Activated CD4-positive, alpha-beta T cell treated with anti-CD3 and anti-CD28 coated beads for 36 hours (primary cell): Measurements from ENCODE around the gene FHOD3. TPM values are rescaled to one million over a fixed set of nuclear protein-coding genes. Genes with fewer than 3 reads are reported as not detected.

Experiments used
- ATAC-seq: fragments of 200-7000 bp; cut with Tn5 transposase; one replicate; pipeline ENCODE4 v1.10.0; 2021; ENCODE audit warnings: mild to moderate bottlenecking, moderate library complexity
- CTCF ChIA-PET: fragments of 350-600 bp; sonication (Branson Sonifier 250); formaldehyde crosslinking; loops from one replicate; lab custom pipeline; 2021; ENCODE audit warnings: antibody characterized with exemption; lab: Charles Lee
- POLR2A ChIA-PET: fragments of 350-600 bp; sonication (Branson Sonifier 250); formaldehyde crosslinking; loops from one replicate; lab custom pipeline; 2021; ENCODE audit warnings: antibody characterized with exemption, inconsistent platforms; lab: Charles Lee
- DNase-seq: peaks from one replicate; pipeline ENCODE4 v3.0.0-alpha.2; 2020
- H3K27ac Mint-ChIP-seq: one replicate; pipeline ENCODE4 v1.8.0; 2021; ENCODE audit warnings: mixed read lengths
- H3K27me3 Mint-ChIP-seq: one replicate; pipeline ENCODE4 v1.8.0; 2021; ENCODE audit warnings: mixed read lengths
- H3K36me3 Mint-ChIP-seq: one replicate; pipeline ENCODE4 v1.8.0; 2021; ENCODE audit warnings: low read depth, mixed read lengths
- H3K4me1 Mint-ChIP-seq: one replicate; pipeline ENCODE4 v1.8.0; 2021; ENCODE audit warnings: mixed read lengths
- H3K4me3 Mint-ChIP-seq: one replicate; pipeline ENCODE4 v1.8.0; 2021; ENCODE audit warnings: mild to moderate bottlenecking, moderate library complexity, mixed read lengths
- H3K9me3 Mint-ChIP-seq: one replicate; pipeline ENCODE4 v1.8.0; 2021; ENCODE audit warnings: low read depth, mixed read lengths
- intact Hi-C, 2 experiments: fragments of 100-400 bp; cut with DNase I in 1 of 2; cut with micrococcal nuclease in 1 of 2; formaldehyde crosslinking; loops; one replicate each; pipeline versions ENCODE4 v1.14.2 to v1.15.1; 2022 to 2024; cut with DNase I, micrococcal nuclease
- total RNA-seq, 2 experiments: library from RNA; stranded (reverse); gene quantifications; one replicate each; pipeline ENCODE4 v1.2.3, GENCODE V29; 2021

The FHOD3 gene
- total RNA-seq, 2 experiments from 2014 or later, result not detected

- DNase-seq (no peak), ATAC-seq (no peak)
- intact Hi-C loops, result no loop called here
- no peaks in the 10 kb centered on the region for H3K4me1 Mint-ChIP-seq
- no peaks in the 10 kb centered on the region for H3K36me3 Mint-ChIP-seq
- H3K27me3 Mint-ChIP-seq, result peaks cover 14% of the 10 kb centered on the region
- no peak overlapping the region for H3K4me3 Mint-ChIP-seq
- no peak overlapping the region for H3K27ac Mint-ChIP-seq
- H3K9me3 Mint-ChIP-seq, result no peaks in the 10 kb centered on the region
- POLR2A ChIA-PET, result no interaction called here
- CTCF ChIA-PET, result no interaction called here
These were observed 351.7 kb downstream of the FHOD3 start for GRCh38 chr18:36649205-36649604.

GRCh38 chr18:36650266-36650665 lies 352.8 kb downstream of the FHOD3 start:
- no peaks in the 10 kb centered on the region for H3K36me3 Mint-ChIP-seq

GRCh38 chr18:36650906-36651305 lies 353.4 kb downstream of the FHOD3 start:
- DNase-seq (no peak), ATAC-seq (no peak)
- no peak overlapping the region for H3K4me3 Mint-ChIP-seq
- CTCF ChIA-PET, result no interaction called here
- H3K4me1 Mint-ChIP-seq, result no peaks in the 10 kb centered on the region
- H3K36me3 Mint-ChIP-seq, result no peaks in the 10 kb centered on the region
- H3K27me3 Mint-ChIP-seq, result peaks cover 25% of the 10 kb centered on the region
- H3K9me3 Mint-ChIP-seq, result no peaks in the 10 kb centered on the region
- POLR2A ChIA-PET, result no interaction called here
- H3K27ac Mint-ChIP-seq, result no peak overlapping the region
- intact Hi-C loops, result no loop called here

More at GRCh38 chr18:36650266-36650665, 352.8 kb downstream of the FHOD3 start:
- Mint-ChIP-seq H3K27me3 (peaks cover 20% of the 10 kb centered on the region), H3K4me3 (no peak overlapping the region), H3K9me3 (no peaks in the 10 kb centered on the region), H3K27ac (no peak overlapping the region), H3K4me1 (no peaks in the 10 kb centered on the region)
- POLR2A ChIA-PET, result no interaction called here
- DNase-seq (no peak), ATAC-seq (no peak)
- CTCF ChIA-PET, result no interaction called here
- intact Hi-C loops, result no loop called here

GRCh38 chr18:36652503-36652902 lies 355.0 kb downstream of the FHOD3 start:
- H3K27me3 Mint-ChIP-seq, result peaks cover 26% of the 10 kb centered on the region
- ChIA-PET CTCF (no interaction called here), POLR2A (no interaction called here)
- H3K36me3 Mint-ChIP-seq, result no peaks in the 10 kb centered on the region
- no peaks in the 10 kb centered on the region for H3K4me1 Mint-ChIP-seq
- no peak overlapping the region for H3K27ac Mint-ChIP-seq
- no peak for ATAC-seq
- intact Hi-C loops, result no loop called here
- H3K9me3 Mint-ChIP-seq, result no peaks in the 10 kb centered on the region
- H3K4me3 Mint-ChIP-seq, result no peak overlapping the region
- no peak for DNase-seq

- no peak for DNase-seq
- H3K36me3 Mint-ChIP-seq, result no peaks in the 10 kb centered on the region
- H3K4me3 Mint-ChIP-seq, result no peak overlapping the region
- H3K27me3 Mint-ChIP-seq, result peaks cover 25% of the 10 kb centered on the region
- H3K4me1 Mint-ChIP-seq, result no peaks in the 10 kb centered on the region
- CTCF ChIA-PET, result no interaction called here
- no peak overlapping the region for H3K27ac Mint-ChIP-seq
- no peak for ATAC-seq
- intact Hi-C loops, result no loop called here
- POLR2A ChIA-PET, result no interaction called here
- H3K9me3 Mint-ChIP-seq, result no peaks in the 10 kb centered on the region
These were observed 355.8 kb downstream of the FHOD3 start for GRCh38 chr18:36653141-36653869.

- no peaks in the 10 kb centered on the region for H3K36me3 Mint-ChIP-seq
- POLR2A ChIA-PET, result no interaction called here
- ATAC-seq, result no peak
These were observed 356.4 kb downstream of the FHOD3 start for GRCh38 chr18:36653870-36654269.

GRCh38 chr18:36655074-36655473 lies 357.6 kb downstream of the FHOD3 start:
- ChIA-PET POLR2A (no interaction called here), CTCF (interaction anchor here (0.7 to 1.2 kb wide), 2 partner anchors 33 to 356 kb away, joined by 4 read pairs; no protein-coding TSS in a partner anchor)
- ATAC-seq (no peak), DNase-seq (no peak)
- intact Hi-C loops, result no loop called here
- Mint-ChIP-seq H3K36me3 (no peaks in the 10 kb centered on the region), H3K4me1 (no peaks in the 10 kb centered on the region), H3K9me3 (no peaks in the 10 kb centered on the region), H3K27me3 (peaks cover 25% of the 10 kb centered on the region), H3K4me3 (no peak overlapping the region), H3K27ac (no peak overlapping the region)

More at GRCh38 chr18:36653870-36654269, 356.4 kb downstream of the FHOD3 start:
- DNase-seq, result no peak
- intact Hi-C loops, result no loop called here
- H3K9me3 Mint-ChIP-seq, result no peaks in the 10 kb centered on the region
- H3K27ac Mint-ChIP-seq, result no peak overlapping the region
- peaks cover 25% of the 10 kb centered on the region for H3K27me3 Mint-ChIP-seq
- CTCF ChIA-PET, result interaction anchor here (1.2 kb wide), 1 partner anchor 34 kb away, joined by 4 read pairs; no protein-coding TSS in a partner anchor
- no peaks in the 10 kb centered on the region for H3K4me1 Mint-ChIP-seq
- H3K4me3 Mint-ChIP-seq, result no peak overlapping the region

- no peak for DNase-seq
- CTCF ChIA-PET, result no interaction called here
- Mint-ChIP-seq H3K36me3 (no peaks in the 10 kb centered on the region), H3K4me3 (no peak overlapping the region), H3K27ac (no peak overlapping the region), H3K9me3 (no peaks in the 10 kb centered on the region), H3K27me3 (peaks cover 25% of the 10 kb centered on the region), H3K4me1 (no peaks in the 10 kb centered on the region)
- POLR2A ChIA-PET, result no interaction called here
- intact Hi-C loops, result no loop called here
- ATAC-seq, result no peak
These were observed 358.4 kb downstream of the FHOD3 start for GRCh38 chr18:36655930-36656329.

GRCh38 chr18:36658611-36659010 lies 361.1 kb downstream of the FHOD3 start:
- CTCF ChIA-PET, result no interaction called here
- H3K4me3 Mint-ChIP-seq, result no peak overlapping the region
- ATAC-seq, result no peak
- intact Hi-C loops, result no loop called here
- no peaks in the 10 kb centered on the region for H3K36me3 Mint-ChIP-seq
- peaks cover 19% of the 10 kb centered on the region for H3K27me3 Mint-ChIP-seq
- no peaks in the 10 kb centered on the region for H3K9me3 Mint-ChIP-seq
- no peaks in the 10 kb centered on the region for H3K4me1 Mint-ChIP-seq
- H3K27ac Mint-ChIP-seq, result no peak overlapping the region
- POLR2A ChIA-PET, result no interaction called here
- DNase-seq, result no peak

GRCh38 chr18:36660311-36660710 lies 362.8 kb downstream of the FHOD3 start:
- intact Hi-C loops, result loop anchor here in 1 of 2 experiments (5.0 kb wide), 1 partner anchor 563 kb away; no protein-coding TSS in a partner anchor

GRCh38 chr18:36661999-36662398 lies 364.5 kb downstream of the FHOD3 start:
- ATAC-seq (no peak), DNase-seq (no peak)
- Mint-ChIP-seq H3K36me3 (no peaks in the 10 kb centered on the region), H3K4me3 (no peak overlapping the region), H3K27me3 (peaks cover 6% of the 10 kb centered on the region), H3K4me1 (no peaks in the 10 kb centered on the region), H3K9me3 (no peaks in the 10 kb centered on the region), H3K27ac (no peak overlapping the region)
- POLR2A ChIA-PET, result no interaction called here
- intact Hi-C loops, result loop anchor here in 1 of 2 experiments (5.0 kb wide), 1 partner anchor 565 kb away; no protein-coding TSS in a partner anchor
- CTCF ChIA-PET, result interaction anchor here (0.6 kb wide), 1 partner anchor 80 kb away, joined by 3 read pairs; no protein-coding TSS in a partner anchor

More at GRCh38 chr18:36660311-36660710, 362.8 kb downstream of the FHOD3 start:
- no peak for ATAC-seq
- POLR2A ChIA-PET, result no interaction called here
- Mint-ChIP-seq H3K27ac (no peak overlapping the region), H3K4me3 (no peak overlapping the region), H3K4me1 (no peaks in the 10 kb centered on the region), H3K27me3 (peaks cover 15% of the 10 kb centered on the region), H3K9me3 (no peaks in the 10 kb centered on the region), H3K36me3 (no peaks in the 10 kb centered on the region)
- DNase-seq, result no peak
- CTCF ChIA-PET, result no interaction called here

GRCh38 chr18:36663312-36663711 lies 365.8 kb downstream of the FHOD3 start:
- Mint-ChIP-seq H3K4me3 (no peak overlapping the region), H3K9me3 (no peaks in the 10 kb centered on the region), H3K4me1 (no peaks in the 10 kb centered on the region), H3K27ac (no peak overlapping the region), H3K36me3 (no peaks in the 10 kb centered on the region), H3K27me3 (peaks cover 4% of the 10 kb centered on the region)
- ChIA-PET CTCF (no interaction called here), POLR2A (no interaction called here)
- ATAC-seq, result no peak
- intact Hi-C loops, result loop anchor here in 1 of 2 experiments (5.0 kb wide), 1 partner anchor 566 kb away; no protein-coding TSS in a partner anchor
- DNase-seq, result no peak
